Activated CD8-positive, alpha-beta memory T cell treated with anti-CD3 and anti-CD28 coated beads for 36 hours (primary cell): ENCODE data around the gene ATG101. TPM values are rescaled to one million over a fixed set of nuclear protein-coding genes. Genes with fewer than 3 reads are reported as not detected.

Source experiments
- CTCF ChIA-PET: fragments of 350-600 bp; sonication (Branson Sonifier 250); formaldehyde crosslinking; loops from one replicate; lab custom pipeline; 2021; ENCODE audit warnings: antibody characterized with exemption; lab: Charles Lee
- POLR2A ChIA-PET: fragments of 350-600 bp; sonication (Branson Sonifier 250); formaldehyde crosslinking; loops from one replicate; lab custom pipeline; 2021; ENCODE audit warnings: antibody characterized with exemption; lab: Charles Lee
- total RNA-seq, 2 experiments: library from RNA; stranded (reverse); gene quantifications; one replicate each; pipeline ENCODE4 v1.2.3, GENCODE V29; 2021

The ATG101 gene
- total RNA-seq, 2 experiments from 2014 or later: 50.0 to 50.4 TPM

GRCh38 chr12:52052468-52053186 is 17.2 kb upstream of the ATG101 start:
- CTCF ChIA-PET: interaction anchor here (1.5 to 5.4 kb wide), 5 partner anchors 11 to 27 kb away, joined by 4 to 51 read pairs (median 7); partner anchors contain the start of gene ATG101
- POLR2A ChIA-PET: interaction anchor here (1.1 kb wide), 1 partner anchor 9 kb away, joined by 3 read pairs; no protein-coding TSS in a partner anchor

GRCh38 chr12:52053536-52054209 is 16.1 kb upstream of the ATG101 start:
- POLR2A ChIA-PET: no interaction called here
- CTCF ChIA-PET: interaction anchor here (3.6 to 5.4 kb wide), 2 partner anchors 14 to 28 kb away, joined by 35 to 51 read pairs; partner anchors contain the start of gene ATG101

- CTCF ChIA-PET: interaction anchor here (1.3 to 5.4 kb wide), 2 partner anchors 15 to 28 kb away, joined by 4 to 51 read pairs; partner anchors contain the start of gene ATG101
- POLR2A ChIA-PET: no interaction called here
Measured at GRCh38 chr12:52054231-52054832, 15.4 kb upstream of the ATG101 start.

- ChIA-PET CTCF (interaction anchor here (0.5 to 5.4 kb wide), 5 partner anchors 12 to 29 kb away, joined by 3 to 51 read pairs (median 4); partner anchors contain the start of gene ATG101), POLR2A (no interaction called here)
Measured at GRCh38 chr12:52054833-52055730, 14.7 kb upstream of the ATG101 start.

- ChIA-PET POLR2A (interaction anchor here (0.6 kb wide), 2 partner anchors 13 to 236 kb away, joined by 3 to 4 read pairs; no protein-coding TSS in a partner anchor), CTCF (interaction anchor here (0.5 to 1.6 kb wide), 4 partner anchors 11 to 31 kb away, joined by 3 to 5 read pairs (median 4); no protein-coding TSS in a partner anchor)
Measured at GRCh38 chr12:52055731-52056711, 13.8 kb upstream of the ATG101 start.

GRCh38 chr12:52056801-52057637 is 12.8 kb upstream of the ATG101 start:
- ChIA-PET POLR2A (interaction anchor here (0.6 kb wide), 1 partner anchor 12 kb away, joined by 4 read pairs; no protein-coding TSS in a partner anchor), CTCF (interaction anchor here (1.2 to 1.6 kb wide), 3 partner anchors 12 to 32 kb away, joined by 3 to 5 read pairs (median 4); no protein-coding TSS in a partner anchor)

GRCh38 chr12:52057638-52058576 is 11.9 kb upstream of the ATG101 start:
- ChIA-PET POLR2A (interaction anchor here (1.1 kb wide), 1 partner anchor 12 kb away, joined by 3 read pairs; the partner anchor contains the start of gene ATG101), CTCF (interaction anchor here (1.2 to 1.4 kb wide), 3 partner anchors 10 to 32 kb away, joined by 3 to 7 read pairs (median 5); no protein-coding TSS in a partner anchor)

- ChIA-PET POLR2A (interaction anchor here (1.1 kb wide), 1 partner anchor 11 kb away, joined by 3 read pairs; the partner anchor contains the start of gene ATG101), CTCF (interaction anchor here (1.3 to 1.4 kb wide), 3 partner anchors 9 to 35 kb away, joined by 3 to 7 read pairs (median 3); no protein-coding TSS in a partner anchor)
Measured at GRCh38 chr12:52058631-52059361, 11.0 kb upstream of the ATG101 start.

GRCh38 chr12:52059582-52060497 is 9.9 kb upstream of the ATG101 start:
- POLR2A ChIA-PET: interaction anchor here (0.7 kb wide), 1 partner anchor 9 kb away, joined by 3 read pairs; no protein-coding TSS in a partner anchor

GRCh38 chr12:52060498-52061177 is 9.1 kb upstream of the ATG101 start:
- ChIA-PET POLR2A (interaction anchor here (1.0 kb wide), 1 partner anchor 9 kb away, joined by 3 read pairs; the partner anchor contains the start of gene NR4A1), CTCF (interaction anchor here (2.7 to 23.1 kb wide), 2 partner anchors 10 to 34 kb away, joined by 10 to 392 read pairs; partner anchors contain the start of gene ATG101)

More at GRCh38 chr12:52059582-52060497, 9.9 kb upstream of the ATG101 start:
- CTCF ChIA-PET: interaction anchor here (1.3 to 2.7 kb wide), 4 partner anchors 8 to 36 kb away, joined by 3 to 10 read pairs (median 5); partner anchors contain the start of gene ATG101

GRCh38 chr12:52061470-52062166 is 8.2 kb upstream of the ATG101 start:
- ChIA-PET POLR2A (interaction anchor here (1.0 kb wide), 1 partner anchor 10 kb away, joined by 3 read pairs; the partner anchor contains the start of gene NR4A1), CTCF (interaction anchor here (1.0 to 23.1 kb wide), 4 partner anchors 9 to 61 kb away, joined by 3 to 392 read pairs (median 6); partner anchors contain the start of genes ATG101 and NR4A1)
